AG04450 (cell line): ENCODE measurements around the gene ESPL1. TPM values are rescaled to one million over a fixed set of nuclear protein-coding genes. Genes with fewer than 3 reads are reported as not detected.

Source experiments
- CTCF ChIA-PET: fragments of 300-600, 350-600 bp; formaldehyde crosslinking; extraction: SDS; loops from one replicate; lab custom pipeline; 2022; ENCODE audit warnings: antibody characterized with exemption, inconsistent platforms; lab: Charles Lee
- POLR2A ChIA-PET: fragments of 350-600 bp; formaldehyde crosslinking; extraction: SDS; loops from one replicate; lab custom pipeline; 2021; ENCODE audit warnings: antibody characterized with exemption, inconsistent platforms; lab: Yijun Ruan, JAX
- DNase-seq: peaks from one replicate; pipeline ENCODE4 v3.0.0-alpha.2; 2011; ENCODE audit warnings: low read depth, low spot score
- H3K27ac ChIP-seq: one replicate; pipeline ENCODE4 v1.5.1; 2012; ENCODE audit warnings: low read depth, low read length, control low read depth
- H3K27me3 ChIP-seq: one replicate; pipeline ENCODE4 v1.6.0; 2012; ENCODE audit warnings: low read length; ENCODE audit not compliant: control insufficient read depth, insufficient read depth
- H3K4me3 ChIP-seq: 2 replicates; pipeline ENCODE4 v1.5.1; 2011; ENCODE audit warnings: mild to moderate bottlenecking, low read depth, low read length, control low read depth
- H3K9me3 ChIP-seq: 2 replicates; pipeline ENCODE4 v1.5.1; 2012; ENCODE audit warnings: low read length; ENCODE audit not compliant: control insufficient read depth, insufficient read depth
- CTCF ChIP-seq: IDR thresholded peaks from 2 replicates; pipeline ENCODE4 v1.5.1; 2011; ENCODE audit warnings: low read depth, low read length, control low read depth, inconsistent platforms
- polyA plus RNA-seq: library from polyadenylated mRNA; depleted of rRNA; stranded (reverse); fragments of >200 nt; gene quantifications from 2 replicates; pipeline ENCODE4 v1.2.3, GENCODE V29; 2011

The ESPL1 gene
- polyA plus RNA-seq, 1 experiment, result 1.6 TPM

GRCh38 chr12:53333845-53334244 lies 65.7 kb downstream of the ESPL1 start:
- peaks cover 70% of the 10 kb centered on the region for H3K27me3 ChIP-seq
- no peak for TF ChIP-seq CTCF
- H3K4me3 ChIP-seq, result no peak overlapping the region
- ChIA-PET POLR2A (interaction anchor here (0.7 to 1.5 kb wide), 2 partner anchors 11 to 65 kb away, joined by 3 to 8 read pairs; no protein-coding TSS in a partner anchor), CTCF (interaction anchor here (0.6 to 1.4 kb wide), 6 partner anchors 9 to 64 kb away, joined by 3 to 9 read pairs (median 5); partner anchors contain the start of gene AAAS)
- no peak overlapping the region for H3K27ac ChIP-seq
- no peak for DNase-seq
- no peaks in the 10 kb centered on the region for H3K9me3 ChIP-seq

- ChIA-PET CTCF (interaction anchor here (1.4 to 2.4 kb wide), 3 partner anchors 10 to 173 kb away, joined by 4 to 14 read pairs (median 9); partner anchors contain the start of genes AAAS and NPFF), POLR2A (interaction anchor here (0.7 to 1.3 kb wide), 2 partner anchors 11 to 13 kb away, joined by 3 read pairs; partner anchors contain the start of gene AAAS)
- Histone ChIP-seq H3K27me3 (peaks cover 65% of the 10 kb centered on the region), H3K27ac (no peak overlapping the region), H3K4me3 (no peak overlapping the region), H3K9me3 (no peaks in the 10 kb centered on the region)
- no peak for DNase-seq
- no peak for TF ChIP-seq CTCF
These were observed 66.7 kb downstream of the ESPL1 start for GRCh38 chr12:53334822-53335221.

- POLR2A ChIA-PET, result interaction anchor here (0.6 to 0.8 kb wide), 2 partner anchors 8 to 10 kb away, joined by 3 read pairs; no protein-coding TSS in a partner anchor
- Histone ChIP-seq H3K27ac (no peak within 1 kb of the TSS), H3K9me3 (no peaks in the 10 kb centered on the region), H3K4me3 (no peak within 1 kb of the TSS), H3K27me3 (peaks cover 66% of the 10 kb centered on the region)
- TF ChIP-seq CTCF, result no peak
- DNase-seq, result no peak
- CTCF ChIA-PET, result interaction anchor here (0.8 to 2.4 kb wide), 4 partner anchors 9 to 16 kb away, joined by 3 to 14 read pairs (median 8); partner anchors contain the start of gene AAAS
These were observed 68.1 kb downstream of the ESPL1 start, which contains the start of gene SP7 for GRCh38 chr12:53336181-53336681. Gene SP7 (minus strand): TSS chr12:53336354. CDS start chr12:53335646, 708 bp downstream.

GRCh38 chr12:53338017-53338416 lies 69.9 kb downstream of the ESPL1 start:
- no peak for TF ChIP-seq CTCF
- Histone ChIP-seq H3K4me3 (no peak overlapping the region), H3K9me3 (no peaks in the 10 kb centered on the region), H3K27me3 (peaks cover 54% of the 10 kb centered on the region), H3K27ac (no peak overlapping the region)
- ChIA-PET POLR2A (no interaction called here), CTCF (interaction anchor here (1.4 kb wide), 2 partner anchors 10 to 17 kb away, joined by 4 to 5 read pairs; partner anchors contain the start of gene AAAS)
- DNase-seq, result no peak

GRCh38 chr12:53338916-53339315 lies 70.8 kb downstream of the ESPL1 start:
- no peak for TF ChIP-seq CTCF
- CTCF ChIA-PET, result interaction anchor here (0.6 to 1.4 kb wide), 4 partner anchors 11 to 84 kb away, joined by 4 to 5 read pairs (median 4); partner anchors contain the start of gene AAAS
- peaks cover 47% of the 10 kb centered on the region for H3K27me3 ChIP-seq
- POLR2A ChIA-PET, result no interaction called here
- no peak overlapping the region for H3K27ac ChIP-seq
- no peaks in the 10 kb centered on the region for H3K9me3 ChIP-seq
- DNase-seq, result no peak
- H3K4me3 ChIP-seq, result no peak overlapping the region
